Fibroblast of lung (primary cell): ENCODE results near the gene TARP.

Experiments
- EZH2 ChIP-seq: IDR thresholded peaks from 2 replicates; pipeline ENCODE4 v1.5.1; 2012; ENCODE audit warnings: low read length, control low read depth, mild to moderate bottlenecking; ENCODE audit errors: missing control alignments
- TF ChIP-seq, protein P1 (sequence below), 2 donors: IDR thresholded peaks in 1 of 2; conservative IDR thresholded peaks in 1 of 2; 1 replicate in 1 of 2; 2 replicates in 1 of 2; pipeline ENCODE4 v1.5.1; 2011 to 2012; ENCODE audit warnings: low read length in 2 of 2, control low read depth in 1 of 2, inconsistent platforms in 1 of 2, low read depth in 1 of 2, mild to moderate bottlenecking in 1 of 2

DNA sequence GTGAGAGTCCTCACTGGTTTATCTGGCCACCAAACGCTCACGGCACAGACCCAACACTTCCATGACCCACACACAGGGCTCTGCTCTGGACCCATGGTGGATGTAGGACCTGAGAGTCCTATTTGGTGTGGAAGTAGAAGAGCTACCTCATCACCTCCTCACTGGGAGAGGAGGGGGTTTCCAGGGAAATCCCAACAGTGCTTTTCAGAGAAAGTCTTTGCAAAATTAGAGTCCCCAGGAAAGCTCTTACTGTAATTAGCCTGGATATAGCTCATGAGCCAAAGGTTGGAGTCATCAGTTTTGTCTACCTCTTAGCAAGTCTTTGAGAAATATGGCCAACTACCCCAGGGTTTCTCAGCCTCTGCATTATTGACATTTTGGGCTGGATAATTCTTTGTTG lies 34.7 kb upstream of the TARP start:
- TF ChIP-seq, protein P1, sequence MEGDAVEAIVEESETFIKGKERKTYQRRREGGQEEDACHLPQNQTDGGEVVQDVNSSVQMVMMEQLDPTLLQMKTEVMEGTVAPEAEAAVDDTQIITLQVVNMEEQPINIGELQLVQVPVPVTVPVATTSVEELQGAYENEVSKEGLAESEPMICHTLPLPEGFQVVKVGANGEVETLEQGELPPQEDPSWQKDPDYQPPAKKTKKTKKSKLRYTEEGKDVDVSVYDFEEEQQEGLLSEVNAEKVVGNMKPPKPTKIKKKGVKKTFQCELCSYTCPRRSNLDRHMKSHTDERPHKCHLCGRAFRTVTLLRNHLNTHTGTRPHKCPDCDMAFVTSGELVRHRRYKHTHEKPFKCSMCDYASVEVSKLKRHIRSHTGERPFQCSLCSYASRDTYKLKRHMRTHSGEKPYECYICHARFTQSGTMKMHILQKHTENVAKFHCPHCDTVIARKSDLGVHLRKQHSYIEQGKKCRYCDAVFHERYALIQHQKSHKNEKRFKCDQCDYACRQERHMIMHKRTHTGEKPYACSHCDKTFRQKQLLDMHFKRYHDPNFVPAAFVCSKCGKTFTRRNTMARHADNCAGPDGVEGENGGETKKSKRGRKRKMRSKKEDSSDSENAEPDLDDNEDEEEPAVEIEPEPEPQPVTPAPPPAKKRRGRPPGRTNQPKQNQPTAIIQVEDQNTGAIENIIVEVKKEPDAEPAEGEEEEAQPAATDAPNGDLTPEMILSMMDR (conservative IDR thresholded peaks at IDR 0.05 in 1 of 2, IDR thresholded peaks at IDR 0.05 in 1 of 2; ENCODE audit: low read depth in 1 of 2, low read length in 2 of 2), result no peak
- TF ChIP-seq EZH2, result no peak
